ENCODE data around the gene EXOSC7.

The EXOSC7 gene

DNA sequence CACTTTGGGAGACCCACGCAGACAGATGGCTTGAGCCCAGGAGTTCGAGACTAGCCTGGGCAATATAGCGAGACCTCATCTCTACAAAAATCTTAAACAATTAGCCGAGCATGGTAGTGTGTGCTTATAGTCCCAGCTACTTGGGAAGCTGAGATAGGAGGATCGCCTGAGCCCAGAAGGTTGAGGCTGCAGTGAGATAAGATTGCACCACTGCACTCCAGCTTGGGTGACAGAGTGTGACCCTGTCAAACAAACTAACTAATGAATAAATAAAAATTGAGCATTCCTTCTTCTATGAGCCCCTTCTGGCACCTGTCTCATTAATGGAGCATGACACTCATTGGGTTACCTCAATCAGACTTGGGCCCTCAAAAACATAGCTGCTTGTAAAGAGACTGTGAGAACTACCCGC, 7.6 kb upstream of the EXOSC7 start:
- no peak for TF ChIP-seq CTCF (conservative IDR thresholded peaks at IDR 0.05; ENCODE audit: control insufficient read depth, insufficient read depth, low read depth, low read length)
- no peak overlapping the region for H3K4me3 ChIP-seq (ENCODE audit: control insufficient read depth, low read depth, low read length)
- DNase-seq (ENCODE audit: low read depth), result no peak

DNA sequence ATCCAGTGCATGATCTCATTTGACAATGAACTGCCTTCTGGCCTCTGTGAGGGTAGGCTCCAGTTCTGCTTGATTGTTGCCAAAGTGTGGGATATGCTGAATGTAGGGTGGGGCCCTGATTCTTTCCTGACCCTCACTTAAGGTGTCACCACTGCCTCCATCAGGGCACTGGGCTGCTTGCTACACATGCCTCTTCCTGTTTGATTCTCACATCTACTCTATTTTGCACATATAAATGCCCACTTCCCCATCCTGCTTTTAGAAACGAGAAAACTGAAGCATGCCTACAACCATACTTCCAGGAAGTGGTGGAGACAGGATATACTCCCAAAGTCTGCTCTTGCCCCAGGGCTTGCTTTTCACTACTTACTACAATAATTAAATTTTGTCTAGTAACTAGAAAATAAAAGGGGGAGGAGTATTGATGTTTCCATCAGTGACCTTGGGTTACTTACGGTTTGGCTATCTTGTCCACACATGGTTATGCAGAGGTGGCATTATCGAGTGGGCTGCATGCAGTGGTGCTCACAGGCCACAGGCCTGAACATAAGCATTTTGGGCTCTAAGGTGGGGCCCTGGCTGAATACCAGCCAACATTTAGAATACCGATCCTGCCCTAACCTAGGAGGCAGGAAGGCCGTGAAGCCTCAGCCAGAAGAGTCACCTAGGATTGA, 6.8 kb upstream of the EXOSC7 start:
- no peak for DNase-seq (ENCODE audit: low read depth)
- no peak overlapping the region for H3K4me3 ChIP-seq (ENCODE audit: control insufficient read depth, low read depth, low read length)
- no peak for TF ChIP-seq CTCF (conservative IDR thresholded peaks at IDR 0.05; ENCODE audit: control insufficient read depth, insufficient read depth, low read depth, low read length)

DNA sequence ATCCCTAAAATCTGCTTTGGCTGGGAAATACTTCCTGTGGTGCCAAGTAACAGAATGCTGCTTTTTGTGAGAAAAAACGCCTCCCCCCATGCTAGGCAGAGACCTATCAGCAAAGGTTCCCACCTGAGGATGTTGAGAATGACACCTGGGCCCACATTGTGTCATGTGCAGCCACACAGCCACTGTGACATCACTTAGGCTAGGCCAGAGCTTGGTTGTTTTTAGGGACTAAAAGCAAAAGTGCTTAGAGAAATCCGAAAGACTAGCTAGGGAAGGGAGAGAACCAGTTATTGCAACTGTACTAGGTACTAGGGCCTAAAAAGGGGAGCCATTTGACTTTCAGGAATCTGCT, 6.2 kb upstream of the EXOSC7 start:
- no peak for DNase-seq (ENCODE audit: low read depth)
- no peak for TF ChIP-seq CTCF (conservative IDR thresholded peaks at IDR 0.05; ENCODE audit: control insufficient read depth, insufficient read depth, low read depth, low read length)

GRCh38 chr3:44970926-44971490, 5.0 kb upstream of the EXOSC7 start:
- H3K4me3 ChIP-seq (ENCODE audit: control insufficient read depth, low read depth, low read length), result no peak overlapping the region
- DNase-seq (ENCODE audit: low read depth), result no peak
- no peak for TF ChIP-seq CTCF (conservative IDR thresholded peaks at IDR 0.05; ENCODE audit: control insufficient read depth, insufficient read depth, low read depth, low read length)

More for the DNA sequence above, 6.2 kb upstream of the EXOSC7 start:
- no peak overlapping the region for H3K4me3 ChIP-seq (ENCODE audit: control insufficient read depth, low read depth, low read length)

GRCh38 chr3:44974416-44974815, 1.6 kb upstream of the EXOSC7 start:
- DNase-seq (ENCODE audit: low read depth), result no peak
- peak overlapping the region; percentile 89 for H3K4me3 ChIP-seq (ENCODE audit: control insufficient read depth, low read depth, low read length)
- TF ChIP-seq CTCF (conservative IDR thresholded peaks at IDR 0.05; ENCODE audit: control insufficient read depth, insufficient read depth, low read depth, low read length), result no peak

DNA sequence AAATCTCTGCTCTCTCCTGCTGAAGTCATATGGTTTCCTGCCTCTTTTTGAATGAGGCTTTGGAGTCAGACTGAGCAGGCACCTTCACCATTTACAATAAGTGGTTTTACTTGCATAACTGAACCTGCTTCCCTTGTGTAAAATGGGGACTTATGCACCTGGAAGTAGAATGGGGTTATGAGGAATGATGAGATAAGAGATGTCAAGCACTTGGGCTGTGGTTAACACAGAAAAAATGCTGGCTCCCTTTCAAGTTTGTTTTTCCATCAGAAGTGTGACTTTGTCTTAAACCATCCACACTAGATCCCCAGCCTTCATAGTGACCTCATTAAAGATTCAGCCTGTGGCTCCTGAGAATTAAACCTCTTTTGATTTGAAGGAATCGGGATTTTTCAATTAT, 5.2 kb downstream of the EXOSC7 start:
- H3K4me3 ChIP-seq (ENCODE audit: control insufficient read depth, low read depth, low read length), result no peak overlapping the region
- DNase-seq (ENCODE audit: low read depth), result peak; percentile 24
- no peak for TF ChIP-seq CTCF (conservative IDR thresholded peaks at IDR 0.05; ENCODE audit: control insufficient read depth, insufficient read depth, low read depth, low read length)
